ENCODE results near the gene TMEM254.

DNA sequence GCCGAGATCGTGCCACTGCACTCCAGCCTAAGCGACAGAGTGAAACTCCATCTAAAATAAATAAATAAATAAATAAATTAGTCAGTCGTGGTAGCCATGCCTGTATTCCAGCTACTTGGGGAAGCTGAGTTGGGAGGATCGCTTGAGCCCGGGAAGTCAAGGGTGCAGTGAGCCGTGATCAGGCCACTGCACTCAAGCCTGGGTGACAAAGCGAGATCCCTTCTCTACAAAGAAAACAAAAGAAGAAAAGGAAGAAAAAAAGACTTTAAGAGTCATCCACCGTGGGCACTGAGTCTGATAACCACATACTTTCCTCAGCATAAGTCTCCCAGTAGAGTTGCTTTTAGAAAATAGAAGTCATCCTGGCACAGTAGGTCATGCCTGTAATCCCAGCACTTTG, 2.6 kb downstream of the TMEM254 start:
- TF ChIP-seq, protein P1, sequence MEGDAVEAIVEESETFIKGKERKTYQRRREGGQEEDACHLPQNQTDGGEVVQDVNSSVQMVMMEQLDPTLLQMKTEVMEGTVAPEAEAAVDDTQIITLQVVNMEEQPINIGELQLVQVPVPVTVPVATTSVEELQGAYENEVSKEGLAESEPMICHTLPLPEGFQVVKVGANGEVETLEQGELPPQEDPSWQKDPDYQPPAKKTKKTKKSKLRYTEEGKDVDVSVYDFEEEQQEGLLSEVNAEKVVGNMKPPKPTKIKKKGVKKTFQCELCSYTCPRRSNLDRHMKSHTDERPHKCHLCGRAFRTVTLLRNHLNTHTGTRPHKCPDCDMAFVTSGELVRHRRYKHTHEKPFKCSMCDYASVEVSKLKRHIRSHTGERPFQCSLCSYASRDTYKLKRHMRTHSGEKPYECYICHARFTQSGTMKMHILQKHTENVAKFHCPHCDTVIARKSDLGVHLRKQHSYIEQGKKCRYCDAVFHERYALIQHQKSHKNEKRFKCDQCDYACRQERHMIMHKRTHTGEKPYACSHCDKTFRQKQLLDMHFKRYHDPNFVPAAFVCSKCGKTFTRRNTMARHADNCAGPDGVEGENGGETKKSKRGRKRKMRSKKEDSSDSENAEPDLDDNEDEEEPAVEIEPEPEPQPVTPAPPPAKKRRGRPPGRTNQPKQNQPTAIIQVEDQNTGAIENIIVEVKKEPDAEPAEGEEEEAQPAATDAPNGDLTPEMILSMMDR (IDR thresholded peaks at IDR 0.05; ENCODE audit: low read depth, low read length), result no peak
- TF ChIP-seq EZH2phosphoT487 (IDR thresholded peaks at IDR 0.05; ENCODE audit: low read depth), result no peak
